GM23338 (cell line): ENCODE measurements around the gene ADM2. TPM values are rescaled to one million over a fixed set of nuclear protein-coding genes. Genes with fewer than 3 reads are reported as not detected.
A peak's percentile ranks its signal among the peaks of the same experiment; 100 is the strongest.

ENCODE experiments used
- ATAC-seq: fragments of 200-7000 bp; cut with Tn5 transposase; 3 replicates; pipeline ENCODE4 v1.9.1; 2020
- DNase-seq: peaks from one replicate; pipeline ENCODE4 v3.0.0-alpha.2; 2015; ENCODE audit warnings: low spot score
- H2AFZ ChIP-seq: fragments of 200-600 bp; sonication (generic); 2 replicates; pipeline ENCODE4 v1.8.0; 2016; ENCODE audit warnings: antibody characterized with exemption, mild to moderate bottlenecking, moderate library complexity
- H3F3A ChIP-seq: fragments of 200-600 bp; sonication (generic); replicated peaks from 2 replicates; pipeline ENCODE4 v1.8.0; 2017; ENCODE audit warnings: antibody characterized with exemption, mixed run types, low read depth
- H3K27ac ChIP-seq: fragments of 200-600 bp; sonication (generic); 2 replicates; pipeline ENCODE4 v1.6.1; 2016; ENCODE audit warnings: low read depth
- H3K27me3 ChIP-seq: fragments of 200-600 bp; sonication (generic); 2 replicates; pipeline ENCODE4 v1.8.0; 2016; ENCODE audit warnings: mild to moderate bottlenecking, mixed run types, moderate library complexity; ENCODE audit not compliant: insufficient read depth
- H3K36me3 ChIP-seq: fragments of 200-600 bp; sonication (generic); 2 replicates; pipeline ENCODE4 v1.8.0; 2016; ENCODE audit warnings: mild to moderate bottlenecking; ENCODE audit not compliant: insufficient read depth
- H3K4me1 ChIP-seq: fragments of 200-600 bp; sonication (generic); 2 replicates; pipeline ENCODE4 v1.8.0; 2016; ENCODE audit warnings: mild to moderate bottlenecking, moderate library complexity; ENCODE audit not compliant: insufficient read depth
- H3K4me2 ChIP-seq: fragments of 200-600 bp; sonication (generic); 2 replicates; pipeline ENCODE4 v1.7.1; 2017; ENCODE audit warnings: mixed run types
- H3K4me3 ChIP-seq: fragments of 200-600 bp; sonication (generic); 2 replicates; pipeline ENCODE4 v1.6.1; 2016; ENCODE audit warnings: mixed run types
- H3K79me2 ChIP-seq: fragments of 200-600 bp; sonication (generic); replicated peaks from 2 replicates; pipeline ENCODE4 v1.8.0; 2017; ENCODE audit warnings: mild to moderate bottlenecking; ENCODE audit not compliant: insufficient read depth
- H3K9me2 ChIP-seq: fragments of 200-600 bp; sonication (generic); 2 replicates; pipeline ENCODE4 v1.8.0; 2017; ENCODE audit not compliant: insufficient read depth
- H4K20me1 ChIP-seq: fragments of 200-600 bp; sonication (generic); replicated peaks from 2 replicates; pipeline ENCODE4 v1.8.0; 2017; ENCODE audit warnings: mild to moderate bottlenecking; ENCODE audit not compliant: insufficient read depth
- H3K27ac Mint-ChIP-seq: 2 replicates; pipeline ENCODE4 v1.8.0; 2020; ENCODE audit warnings: inconsistent platforms, mild to moderate bottlenecking, moderate library complexity, mixed read lengths
- H3K27me3 Mint-ChIP-seq: 3 replicates; pipeline ENCODE4 v1.8.0; 2022; ENCODE audit warnings: low read depth, mild to moderate bottlenecking, moderate library complexity, mixed read lengths, inconsistent platforms; ENCODE audit not compliant: insufficient read depth, poor library complexity
- H3K36me3 Mint-ChIP-seq: 3 replicates; pipeline ENCODE4 v1.8.0; 2021; ENCODE audit warnings: low read depth, mild to moderate bottlenecking, inconsistent platforms, moderate library complexity, mixed read lengths
- H3K4me1 Mint-ChIP-seq: 3 replicates; pipeline ENCODE4 v1.8.0; 2020; ENCODE audit warnings: mild to moderate bottlenecking, inconsistent platforms, mixed read lengths
- H3K4me3 Mint-ChIP-seq: 3 replicates; pipeline ENCODE4 v1.8.0; 2021; ENCODE audit warnings: moderate library complexity, mild to moderate bottlenecking, inconsistent platforms, mixed read lengths
- H3K9me3 Mint-ChIP-seq: 3 replicates; pipeline ENCODE4 v1.8.0; 2020; ENCODE audit warnings: moderate library complexity, mild to moderate bottlenecking, inconsistent platforms, mixed read lengths
- CREB1 ChIP-seq: fragments of 250-450 bp; sonication (Bioruptor Pico); IDR thresholded peaks from 2 replicates; pipeline ENCODE4 v1.5.0; 2020; ENCODE audit warnings: low read depth, mild to moderate bottlenecking, moderate library complexity
- CTCF ChIP-seq, 2 experiments: fragments of 200-600 bp in 1 of 2; sonication (generic) in 1 of 2; conservative IDR thresholded peaks; 2 replicates each; pipeline versions ENCODE4 v1.5.1 to v1.6.1; 2016 to 2017; ENCODE audit warnings: antibody characterized with exemption in 2 of 2, low read depth in 2 of 2, mild to moderate bottlenecking in 2 of 2, moderate library complexity in 1 of 2
- ETS1 ChIP-seq: IDR thresholded peaks from 2 replicates; pipeline ENCODE4 v1.6.1; 2016; ENCODE audit warnings: antibody characterized with exemption
- EZH2 ChIP-seq: fragments of 200-600 bp; sonication (generic); IDR thresholded peaks from one replicate; pipeline ENCODE4 v1.8.0; 2017; ENCODE audit warnings: antibody characterized with exemption, mild to moderate bottlenecking, low read depth; ENCODE audit not compliant: unreplicated experiment
- NANOG ChIP-seq: IDR thresholded peaks from 2 replicates; pipeline ENCODE4 v1.6.1; 2016; ENCODE audit warnings: antibody characterized with exemption, borderline replicate concordance
- POLR2AphosphoS5 ChIP-seq: IDR thresholded peaks from 2 replicates; pipeline ENCODE4 v1.6.1; 2016; ENCODE audit warnings: antibody characterized with exemption, low read depth
- STAT1 ChIP-seq: IDR thresholded peaks from one replicate; pipeline ENCODE4 v1.6.1; 2016; ENCODE audit warnings: antibody characterized with exemption; ENCODE audit not compliant: unreplicated experiment
- ZNF114 ChIP-seq: fragments of 250-450 bp; sonication (Bioruptor Pico); IDR thresholded peaks from 2 replicates; pipeline ENCODE4 v1.5.0; 2020; ENCODE audit warnings: mild to moderate bottlenecking, moderate library complexity
- ZNF331 ChIP-seq: fragments of 250-450 bp; sonication (Bioruptor Pico); IDR thresholded peaks from 2 replicates; pipeline ENCODE4 v1.5.0; 2020; ENCODE audit warnings: low read depth, mild to moderate bottlenecking, moderate library complexity
- polyA plus RNA-seq: library from polyadenylated mRNA; unstranded; fragments of >200 nt; fragmentation: Nextera tagmentation; extraction: Ambion mirVana; gene quantifications from 2 replicates; pipeline ENCODE4 v1.2.1, GENCODE V29; 2016
- total RNA-seq: library from RNA; depleted of rRNA; stranded (reverse); fragments of >200 nt; shearing (Covaris generic); gene quantifications from 2 replicates; pipeline ENCODE4 v1.2.3, GENCODE V29; 2014

Gene ADM2
- total and polyA plus RNA-seq, 2 experiments from 2014 or later: 3.3 to 7.1 TPM

- no peak within 1 kb of the TSS for H3K27ac ChIP-seq
- TF ChIP-seq CREB1 (CRISPR knock-in tag) (peak; percentile 28; the same call in 1 of the 2 replicates), ETS1 (0 out of 2 replicates have a peak, but pooled peaks have one; percentile 6), POLR2AphosphoS5 (peak; percentile 82), ZNF114 (CRISPR knock-in tag) (no peak), EZH2 (no peak), CTCF (conservative IDR thresholded peaks at IDR 0.05; ENCODE audit: low read depth in 2 of 2) (peak; percentile 38 to 52)
- H3K27ac Mint-ChIP-seq: peak within 1 kb of the TSS; percentile 78
Measured at GRCh38 chr22:50525104-50525857, 43.9 kb downstream of the ADM2 start, which contains the start of gene SCO2. SCO2 (minus strand) TSS chr22:50525598; CDS start chr22:50524411, 1,187 bp downstream.

GRCh38 chr22:50525858-50526107 lies 44.4 kb downstream of the ADM2 start:
- Histone ChIP-seq H3K4me3 (peak overlapping the region; percentile 84), H3K4me2 (peak overlapping the region; percentile 94), H3K4me1 (no peaks in the 10 kb centered on the region; the same call in 1 of the 2 replicates), H2AFZ (no peak overlapping the region), H3K27ac (no peak overlapping the region), H4K20me1 (no peaks in the 10 kb centered on the region; the same call in 1 of the 2 replicates), H3K27me3 (peaks cover 42% of the 10 kb centered on the region), H3K9me2 (no peaks in the 10 kb centered on the region), H3K79me2 (no peaks in the 10 kb centered on the region), H3F3A (peaks cover 4% of the 10 kb centered on the region), H3K36me3 (no peaks in the 10 kb centered on the region)
- Mint-ChIP-seq H3K4me1 (peaks cover 11% of the 10 kb centered on the region), H3K4me3 (peak overlapping the region; percentile 89), H3K36me3 (peaks cover 9% of the 10 kb centered on the region), H3K27ac (no peak overlapping the region), H3K9me3 (peaks cover 4% of the 10 kb centered on the region; the same call in 2 of the 3 replicates), H3K27me3 (peaks cover 44% of the 10 kb centered on the region)
- TF ChIP-seq ZNF331 (CRISPR knock-in tag) (no peak), STAT1 (no peak), NANOG (no peak), ETS1 (0 out of 2 replicates have a peak, but pooled peaks have one; percentile 11)
- ATAC-seq (peak; percentile 25), DNase-seq (no peak)

More at GRCh38 chr22:50525104-50525857, 43.9 kb downstream of the ADM2 start, which contains the start of gene SCO2:
- peaks cover 4% of the 10 kb centered on the region for H3F3A ChIP-seq
- H3K4me3 Mint-ChIP-seq: peak within 1 kb of the TSS; percentile 89
- H3K79me2 ChIP-seq: no peaks in the 10 kb centered on the region
- DNase-seq (peak; percentile 97), ATAC-seq (peak; percentile 57)
- peaks cover 37% of the 10 kb centered on the region for H3K27me3 ChIP-seq
- peaks cover 9% of the 10 kb centered on the region for H3K36me3 Mint-ChIP-seq
- no peaks in the 10 kb centered on the region for H3K9me2 ChIP-seq
- peaks cover 11% of the 10 kb centered on the region for H3K4me1 Mint-ChIP-seq
- H3K9me3 Mint-ChIP-seq: peaks cover 4% of the 10 kb centered on the region; the same call in 2 of the 3 replicates
- H2AFZ ChIP-seq: peak within 1 kb of the TSS; percentile 14; the same call in 1 of the 2 replicates
- H3K4me1 ChIP-seq: no peaks in the 10 kb centered on the region; the same call in 1 of the 2 replicates
- no peaks in the 10 kb centered on the region for H3K36me3 ChIP-seq
- peaks cover 39% of the 10 kb centered on the region for H3K27me3 Mint-ChIP-seq
- peak within 1 kb of the TSS; percentile 94 for H3K4me2 ChIP-seq
- no peaks in the 10 kb centered on the region; the same call in 1 of the 2 replicates for H4K20me1 ChIP-seq
- peak within 1 kb of the TSS; percentile 84 for H3K4me3 ChIP-seq
